K562 (cell line): ENCODE results near the gene CPED1. TPM values are rescaled to one million over a fixed set of nuclear protein-coding genes. Genes with fewer than 3 reads are reported as not detected.

ENCODE experiments used
- CXXC5 ChIP-seq: fragments of 250-450 bp; sonication (Bioruptor Pico); IDR thresholded peaks from 2 replicates; pipeline ENCODE4 v1.8.0; 2022; ENCODE audit warnings: inconsistent platforms, mild to moderate bottlenecking, moderate library complexity
- DACH1 ChIP-seq: fragments of 450-650 bp; IDR thresholded peaks from 2 replicates; pipeline ENCODE4 v1.6.1; 2018; ENCODE audit not compliant: partially characterized antibody
- HEY1 ChIP-seq: fragments of 250-450 bp; sonication (Bioruptor Pico); IDR thresholded peaks from 2 replicates; pipeline ENCODE4 v1.5.0; 2020; ENCODE audit warnings: mild to moderate bottlenecking, moderate library complexity, borderline replicate concordance
- LARP7 ChIP-seq: fragments of 450-650 bp; IDR thresholded peaks from 2 replicates; pipeline ENCODE4 v1.6.1; 2016
- PYGO2 ChIP-seq: fragments of 450-650 bp; IDR thresholded peaks from 2 replicates; pipeline ENCODE4 v1.6.1; 2016; ENCODE audit warnings: mild to moderate bottlenecking, missing genetic modification characterization, moderate library complexity, missing compliant biosample characterization
- RBFOX2 ChIP-seq: fragments of 200-400 bp; formaldehyde crosslinking; IDR thresholded peaks from 2 replicates; pipeline ENCODE4 v1.6.1; 2017; ENCODE audit warnings: low read depth, mild to moderate bottlenecking, low read length, moderate library complexity
- SPI1 ChIP-seq: IDR thresholded peaks from 2 replicates; pipeline ENCODE4 v1.6.1; 2011; ENCODE audit warnings: low read depth, low read length, control low read depth, borderline replicate concordance
- polyA plus RNA-seq, 8 experiments: library from polyadenylated mRNA; depleted of rRNA in 4 of 8; stranded (reverse) in 5 of 8; unstranded in 3 of 8; fragments of >200 nt; fragmentation: Nextera tagmentation in 2 of 8; fragmentation: Illumina TruSeq in 1 of 8; extraction: Ambion mirVana in 2 of 8; extraction: Trizol in 1 of 8; gene quantifications; 2 replicates each; pipeline versions ENCODE4 v1.2.1 to v1.2.3, GENCODE V29; 2011 to 2014; ENCODE audit warnings: inconsistent platforms in 1 of 8, missing spikeins in 1 of 8
- total RNA-seq, 7 experiments: library from RNA; depleted of rRNA in 6 of 7; stranded (reverse); fragments of >200 nt in 6 of 7; fragmentation: Illumina TruSeq in 2 of 7; extraction: Trizol in 2 of 7; gene quantifications; 2 replicates each; pipeline versions ENCODE4 v1.2.1 to v1.2.3, GENCODE V29; 2011 to 2021; ENCODE audit warnings: low replicate concordance in 1 of 7
- TF ChIP-seq, protein P1 (sequence below), 2 experiments: fragments of 450-650 bp; formaldehyde crosslinking in 1 of 2; IDR thresholded peaks; 2 replicates each; pipeline versions ENCODE4 v1.4.0 to v1.6.1; 2014 to 2020; ENCODE audit warnings: mild to moderate bottlenecking in 2 of 2, borderline replicate concordance in 1 of 2, low read depth in 1 of 2
- TF ChIP-seq, protein P2 (sequence below): fragments of 150-350 bp; conservative IDR thresholded peaks from 2 replicates; pipeline ENCODE4 v1.6.1; 2014; ENCODE audit warnings: low read length
- TF ChIP-seq, protein P3 (sequence below): fragments of 450-650 bp; IDR thresholded peaks from 2 replicates; pipeline ENCODE4 v1.6.1; 2018; ENCODE audit warnings: mild to moderate bottlenecking, low read depth; ENCODE audit not compliant: partially characterized antibody

CPED1 gene
- total and polyA plus RNA-seq, 9 of the 15 experiments (the other 6 are each of a cell fraction or from before 2014, with no cell fraction given) = 195 to 393 (median 290) TPM

DNA sequence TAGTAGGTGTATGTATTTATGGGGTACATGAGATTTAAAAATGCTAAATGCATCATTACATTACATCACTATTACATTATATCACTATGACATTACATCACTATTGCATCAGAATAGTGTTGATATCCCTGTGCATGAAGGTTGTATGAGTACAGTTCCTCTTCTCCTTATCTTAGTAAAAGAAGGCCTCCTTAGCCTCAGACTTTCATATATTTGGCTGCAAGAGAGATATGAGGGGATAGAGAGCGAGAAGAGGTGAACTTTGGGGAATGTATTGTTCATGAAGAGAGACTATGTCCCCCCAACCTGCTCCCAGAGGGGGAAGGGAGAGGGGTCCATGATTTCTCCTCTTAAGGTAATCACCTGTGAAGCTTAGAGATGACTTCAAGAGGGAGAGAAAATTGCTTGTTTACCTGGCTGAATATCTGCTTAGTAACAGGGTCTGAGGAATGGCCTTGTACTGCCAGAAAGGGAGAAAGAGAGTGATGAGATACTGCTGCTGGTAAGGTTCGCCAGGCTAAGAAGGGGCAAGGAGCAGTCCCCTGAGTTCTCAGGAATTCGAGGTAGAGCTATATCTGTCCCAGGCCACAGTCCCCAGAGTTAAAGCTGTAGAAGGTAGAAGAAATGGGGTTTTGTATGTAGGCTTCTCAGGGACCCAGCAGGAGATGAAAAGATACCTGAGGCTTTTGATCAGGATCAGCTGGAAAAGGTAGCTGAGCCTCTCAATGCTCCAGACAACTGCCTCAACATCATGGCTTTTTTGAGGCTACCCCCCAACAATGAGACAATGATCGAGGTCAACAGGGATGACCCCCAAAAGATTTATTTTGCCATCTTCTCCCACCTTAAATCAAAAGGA, 171.9 kb downstream of the CPED1 start (continued):
- TF ChIP-seq, protein P1, sequence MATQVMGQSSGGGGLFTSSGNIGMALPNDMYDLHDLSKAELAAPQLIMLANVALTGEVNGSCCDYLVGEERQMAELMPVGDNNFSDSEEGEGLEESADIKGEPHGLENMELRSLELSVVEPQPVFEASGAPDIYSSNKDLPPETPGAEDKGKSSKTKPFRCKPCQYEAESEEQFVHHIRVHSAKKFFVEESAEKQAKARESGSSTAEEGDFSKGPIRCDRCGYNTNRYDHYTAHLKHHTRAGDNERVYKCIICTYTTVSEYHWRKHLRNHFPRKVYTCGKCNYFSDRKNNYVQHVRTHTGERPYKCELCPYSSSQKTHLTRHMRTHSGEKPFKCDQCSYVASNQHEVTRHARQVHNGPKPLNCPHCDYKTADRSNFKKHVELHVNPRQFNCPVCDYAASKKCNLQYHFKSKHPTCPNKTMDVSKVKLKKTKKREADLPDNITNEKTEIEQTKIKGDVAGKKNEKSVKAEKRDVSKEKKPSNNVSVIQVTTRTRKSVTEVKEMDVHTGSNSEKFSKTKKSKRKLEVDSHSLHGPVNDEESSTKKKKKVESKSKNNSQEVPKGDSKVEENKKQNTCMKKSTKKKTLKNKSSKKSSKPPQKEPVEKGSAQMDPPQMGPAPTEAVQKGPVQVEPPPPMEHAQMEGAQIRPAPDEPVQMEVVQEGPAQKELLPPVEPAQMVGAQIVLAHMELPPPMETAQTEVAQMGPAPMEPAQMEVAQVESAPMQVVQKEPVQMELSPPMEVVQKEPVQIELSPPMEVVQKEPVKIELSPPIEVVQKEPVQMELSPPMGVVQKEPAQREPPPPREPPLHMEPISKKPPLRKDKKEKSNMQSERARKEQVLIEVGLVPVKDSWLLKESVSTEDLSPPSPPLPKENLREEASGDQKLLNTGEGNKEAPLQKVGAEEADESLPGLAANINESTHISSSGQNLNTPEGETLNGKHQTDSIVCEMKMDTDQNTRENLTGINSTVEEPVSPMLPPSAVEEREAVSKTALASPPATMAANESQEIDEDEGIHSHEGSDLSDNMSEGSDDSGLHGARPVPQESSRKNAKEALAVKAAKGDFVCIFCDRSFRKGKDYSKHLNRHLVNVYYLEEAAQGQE (IDR thresholded peaks at IDR 0.05; ENCODE audit: borderline replicate concordance) = no peak
- TF ChIP-seq, protein P1 (CRISPR knock-in tag; IDR thresholded peaks at IDR 0.05; ENCODE audit: low read depth) = peak; percentile 52; the same call in 1 of the 2 replicates
- TF ChIP-seq, protein P2, sequence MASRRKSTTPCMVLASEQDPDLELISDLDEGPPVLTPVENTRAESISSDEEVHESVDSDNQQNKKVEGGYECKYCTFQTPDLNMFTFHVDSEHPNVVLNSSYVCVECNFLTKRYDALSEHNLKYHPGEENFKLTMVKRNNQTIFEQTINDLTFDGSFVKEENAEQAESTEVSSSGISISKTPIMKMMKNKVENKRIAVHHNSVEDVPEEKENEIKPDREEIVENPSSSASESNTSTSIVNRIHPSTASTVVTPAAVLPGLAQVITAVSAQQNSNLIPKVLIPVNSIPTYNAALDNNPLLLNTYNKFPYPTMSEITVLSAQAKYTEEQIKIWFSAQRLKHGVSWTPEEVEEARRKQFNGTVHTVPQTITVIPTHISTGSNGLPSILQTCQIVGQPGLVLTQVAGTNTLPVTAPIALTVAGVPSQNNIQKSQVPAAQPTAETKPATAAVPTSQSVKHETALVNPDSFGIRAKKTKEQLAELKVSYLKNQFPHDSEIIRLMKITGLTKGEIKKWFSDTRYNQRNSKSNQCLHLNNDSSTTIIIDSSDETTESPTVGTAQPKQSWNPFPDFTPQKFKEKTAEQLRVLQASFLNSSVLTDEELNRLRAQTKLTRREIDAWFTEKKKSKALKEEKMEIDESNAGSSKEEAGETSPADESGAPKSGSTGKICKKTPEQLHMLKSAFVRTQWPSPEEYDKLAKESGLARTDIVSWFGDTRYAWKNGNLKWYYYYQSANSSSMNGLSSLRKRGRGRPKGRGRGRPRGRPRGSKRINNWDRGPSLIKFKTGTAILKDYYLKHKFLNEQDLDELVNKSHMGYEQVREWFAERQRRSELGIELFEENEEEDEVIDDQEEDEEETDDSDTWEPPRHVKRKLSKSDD = no peak
- no peak for TF ChIP-seq DACH1
- TF ChIP-seq, protein P3, sequence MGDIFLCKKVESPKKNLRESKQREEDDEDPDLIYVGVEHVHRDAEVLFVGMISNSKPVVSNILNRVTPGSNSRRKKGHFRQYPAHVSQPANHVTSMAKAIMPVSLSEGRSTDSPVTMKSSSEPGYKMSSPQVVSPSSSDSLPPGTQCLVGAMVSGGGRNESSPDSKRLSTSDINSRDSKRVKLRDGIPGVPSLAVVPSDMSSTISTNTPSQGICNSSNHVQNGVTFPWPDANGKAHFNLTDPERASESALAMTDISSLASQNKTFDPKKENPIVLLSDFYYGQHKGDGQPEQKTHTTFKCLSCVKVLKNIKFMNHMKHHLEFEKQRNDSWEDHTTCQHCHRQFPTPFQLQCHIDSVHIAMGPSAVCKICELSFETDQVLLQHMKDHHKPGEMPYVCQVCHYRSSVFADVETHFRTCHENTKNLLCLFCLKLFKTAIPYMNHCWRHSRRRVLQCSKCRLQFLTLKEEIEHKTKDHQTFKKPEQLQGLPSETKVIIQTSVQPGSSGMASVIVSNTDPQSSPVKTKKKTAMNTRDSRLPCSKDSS = no peak
- peak; percentile 59 for TF ChIP-seq RBFOX2
- no peak for TF ChIP-seq LARP7
- peak; percentile 74; the same call in 1 of the 2 replicates for TF ChIP-seq SPI1
- TF ChIP-seq HEY1 (CRISPR knock-in tag) = no peak
- TF ChIP-seq CXXC5 (CRISPR knock-in tag) = peak; percentile 80
- peak; percentile 68 for TF ChIP-seq PYGO2 (tag)
